Astrocyte (in vitro differentiated cells and primary cell): ENCODE results near the gene DPPA5. TPM values are rescaled to one million over a fixed set of nuclear protein-coding genes. Genes with fewer than 3 reads are reported as not detected.

Experiments
- DNase-seq: peaks from one replicate; pipeline ENCODE4 v3.0.0-alpha.2; 2010; ENCODE audit warnings: low read depth
- FAIRE-seq: peaks from 2 replicates; lab custom pipeline; 2011; peaks lifted over from hg19 to GRCh38; lab: Jason Lieb, UNC
- H2AFZ ChIP-seq: 2 replicates; pipeline ENCODE4 v1.6.0; 2012; ENCODE audit warnings: low read depth, low read length, inconsistent platforms
- H3K27ac ChIP-seq: 2 replicates; pipeline ENCODE4 v1.5.1; 2011; ENCODE audit warnings: low read depth, low read length, inconsistent platforms
- H3K27me3 ChIP-seq: 2 replicates; pipeline ENCODE4 v1.6.0; 2011; ENCODE audit warnings: low read length, inconsistent platforms; ENCODE audit not compliant: insufficient read depth
- H3K36me3 ChIP-seq: 2 replicates; pipeline ENCODE4 v1.5.1; 2011; ENCODE audit warnings: low read length, inconsistent platforms; ENCODE audit not compliant: insufficient read depth
- H3K4me1 ChIP-seq: 2 replicates; pipeline ENCODE4 v1.5.1; 2011; ENCODE audit warnings: low read length, inconsistent platforms; ENCODE audit not compliant: insufficient read depth
- H3K4me2 ChIP-seq: 2 replicates; pipeline ENCODE4 v1.6.0; 2012; ENCODE audit warnings: low read length, inconsistent platforms
- H3K4me3 ChIP-seq: 2 replicates; pipeline ENCODE4 v1.5.1; 2011; ENCODE audit warnings: low read depth, mild to moderate bottlenecking, low read length, inconsistent platforms; ENCODE audit not compliant: insufficient read depth
- H3K79me2 ChIP-seq: 2 replicates; pipeline ENCODE4 v1.6.0; 2012; ENCODE audit warnings: mild to moderate bottlenecking, low read length, inconsistent platforms; ENCODE audit not compliant: insufficient read depth
- H3K9ac ChIP-seq: 2 replicates; pipeline ENCODE4 v1.6.0; 2012; ENCODE audit warnings: mild to moderate bottlenecking, low read length, inconsistent platforms
- H3K9me3 ChIP-seq: 2 replicates; pipeline ENCODE4 v1.5.1; 2012; ENCODE audit warnings: low read depth, mild to moderate bottlenecking, low read length, inconsistent platforms; ENCODE audit not compliant: insufficient read depth
- H4K20me1 ChIP-seq: 2 replicates; pipeline ENCODE4 v1.6.0; 2012; ENCODE audit warnings: low read length, inconsistent platforms; ENCODE audit not compliant: insufficient read depth
- H3K27ac Mint-ChIP-seq: one replicate; pipeline ENCODE4 v1.8.0; 2021; ENCODE audit warnings: mild to moderate bottlenecking, mixed read lengths; ENCODE audit not compliant: unreplicated experiment
- H3K27me3 Mint-ChIP-seq: one replicate; pipeline ENCODE4 v1.8.0; 2021; ENCODE audit warnings: low read depth, mixed read lengths; ENCODE audit not compliant: unreplicated experiment
- H3K36me3 Mint-ChIP-seq: one replicate; pipeline ENCODE4 v1.8.0; 2021; ENCODE audit warnings: low read depth, mixed read lengths; ENCODE audit not compliant: unreplicated experiment
- H3K4me1 Mint-ChIP-seq: one replicate; pipeline ENCODE4 v1.8.0; 2021; ENCODE audit warnings: low read depth, mixed read lengths; ENCODE audit not compliant: unreplicated experiment
- H3K4me3 Mint-ChIP-seq: one replicate; pipeline ENCODE4 v1.8.0; 2021; ENCODE audit warnings: mild to moderate bottlenecking, moderate library complexity, mixed read lengths; ENCODE audit not compliant: unreplicated experiment
- H3K9me3 Mint-ChIP-seq: one replicate; pipeline ENCODE4 v1.8.0; 2021; ENCODE audit warnings: mild to moderate bottlenecking, mixed read lengths; ENCODE audit not compliant: unreplicated experiment
- EZH2 ChIP-seq: IDR thresholded peaks from 2 replicates; pipeline ENCODE4 v1.6.1; 2012; ENCODE audit warnings: mild to moderate bottlenecking, low read length, inconsistent platforms; ENCODE audit not compliant: insufficient read depth
- total RNA-seq: library from RNA; stranded (reverse); gene quantifications from 2 replicates; pipeline ENCODE4 v1.2.1, GENCODE V29; 2021
- TF ChIP-seq, protein P1 (sequence below): IDR thresholded peaks from 2 replicates; pipeline ENCODE4 v1.5.1; 2011; ENCODE audit warnings: low read depth, mild to moderate bottlenecking, inconsistent platforms, low read length, moderate library complexity; ENCODE audit not compliant: insufficient read depth

Gene DPPA5
- total RNA-seq, 1 donor from 2014 or later, result not detected

DNA sequence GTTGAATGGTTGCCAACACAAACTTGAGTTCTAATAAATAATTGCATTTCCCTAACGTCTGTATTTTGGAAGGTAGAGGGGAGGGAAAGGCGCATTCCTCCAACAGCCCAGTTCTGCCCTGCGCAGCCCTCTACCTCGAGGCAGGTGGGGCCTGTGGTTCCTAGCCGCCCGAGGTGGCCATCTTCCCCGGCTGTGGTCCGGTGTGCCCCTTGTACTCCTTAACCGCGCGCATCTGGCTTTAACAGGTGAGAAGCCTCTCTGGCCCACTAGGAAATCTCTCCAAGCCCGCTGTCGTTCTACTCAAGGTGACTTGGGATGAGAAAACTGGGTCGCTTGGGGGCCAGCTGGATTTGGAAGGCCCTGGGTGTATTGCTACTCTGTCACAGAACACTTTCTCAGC, 10.0 kb upstream of the DPPA5 start:
- H3K4me3 Mint-ChIP-seq, result no peak overlapping the region
- no peak overlapping the region for H3K27ac ChIP-seq
- no peaks in the 10 kb centered on the region for H3K36me3 Mint-ChIP-seq
- H3K79me2 ChIP-seq, result no peaks in the 10 kb centered on the region
- H3K9me3 Mint-ChIP-seq, result no peaks in the 10 kb centered on the region
- no peak for FAIRE-seq
- H3K9me3 ChIP-seq, result no peaks in the 10 kb centered on the region
- H3K36me3 ChIP-seq, result no peaks in the 10 kb centered on the region
- no peak overlapping the region for H3K4me3 ChIP-seq
- H3K4me2 ChIP-seq, result no peak overlapping the region
- peaks cover 4% of the 10 kb centered on the region for H3K27me3 Mint-ChIP-seq
- H2AFZ ChIP-seq, result no peak overlapping the region
- H3K27ac Mint-ChIP-seq, result no peak overlapping the region
- no peaks in the 10 kb centered on the region for H4K20me1 ChIP-seq
- H3K4me1 Mint-ChIP-seq, result no peaks in the 10 kb centered on the region
- no peaks in the 10 kb centered on the region for H3K27me3 ChIP-seq
- TF ChIP-seq, protein P1, sequence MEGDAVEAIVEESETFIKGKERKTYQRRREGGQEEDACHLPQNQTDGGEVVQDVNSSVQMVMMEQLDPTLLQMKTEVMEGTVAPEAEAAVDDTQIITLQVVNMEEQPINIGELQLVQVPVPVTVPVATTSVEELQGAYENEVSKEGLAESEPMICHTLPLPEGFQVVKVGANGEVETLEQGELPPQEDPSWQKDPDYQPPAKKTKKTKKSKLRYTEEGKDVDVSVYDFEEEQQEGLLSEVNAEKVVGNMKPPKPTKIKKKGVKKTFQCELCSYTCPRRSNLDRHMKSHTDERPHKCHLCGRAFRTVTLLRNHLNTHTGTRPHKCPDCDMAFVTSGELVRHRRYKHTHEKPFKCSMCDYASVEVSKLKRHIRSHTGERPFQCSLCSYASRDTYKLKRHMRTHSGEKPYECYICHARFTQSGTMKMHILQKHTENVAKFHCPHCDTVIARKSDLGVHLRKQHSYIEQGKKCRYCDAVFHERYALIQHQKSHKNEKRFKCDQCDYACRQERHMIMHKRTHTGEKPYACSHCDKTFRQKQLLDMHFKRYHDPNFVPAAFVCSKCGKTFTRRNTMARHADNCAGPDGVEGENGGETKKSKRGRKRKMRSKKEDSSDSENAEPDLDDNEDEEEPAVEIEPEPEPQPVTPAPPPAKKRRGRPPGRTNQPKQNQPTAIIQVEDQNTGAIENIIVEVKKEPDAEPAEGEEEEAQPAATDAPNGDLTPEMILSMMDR, result no peak
- no peak for TF ChIP-seq EZH2
- H3K4me1 ChIP-seq, result no peaks in the 10 kb centered on the region
- no peak for DNase-seq
- no peak overlapping the region for H3K9ac ChIP-seq

DNA sequence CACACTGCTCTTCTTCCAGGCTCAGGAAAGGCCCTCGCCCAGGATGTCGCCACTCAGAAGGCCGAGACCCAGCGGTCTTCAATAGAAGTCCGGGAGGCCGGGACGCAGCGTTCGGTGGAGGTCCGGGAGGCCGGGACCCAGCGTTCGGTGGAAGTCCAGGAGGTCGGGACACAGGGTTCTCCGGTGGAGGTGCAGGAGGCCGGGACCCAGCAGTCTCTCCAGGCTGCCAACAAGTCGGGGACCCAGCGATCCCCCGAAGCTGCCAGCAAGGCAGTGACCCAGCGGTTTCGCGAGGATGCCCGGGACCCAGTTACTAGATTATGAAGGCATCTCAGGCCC, 9.4 kb upstream of the DPPA5 start:
- H3K27me3 Mint-ChIP-seq, result peaks cover 4% of the 10 kb centered on the region
- no peak for DNase-seq
- no peaks in the 10 kb centered on the region for H3K9me3 Mint-ChIP-seq
- H4K20me1 ChIP-seq, result no peaks in the 10 kb centered on the region
- H2AFZ ChIP-seq, result no peak overlapping the region
- H3K9me3 ChIP-seq, result no peaks in the 10 kb centered on the region
- H3K36me3 ChIP-seq, result no peaks in the 10 kb centered on the region
- H3K79me2 ChIP-seq, result no peaks in the 10 kb centered on the region
- H3K9ac ChIP-seq, result no peak overlapping the region
- no peak overlapping the region for H3K4me3 Mint-ChIP-seq
- FAIRE-seq, result no peak
- TF ChIP-seq, protein P1, result no peak
- no peak for TF ChIP-seq EZH2
- H3K36me3 Mint-ChIP-seq, result no peaks in the 10 kb centered on the region
- no peak overlapping the region for H3K27ac ChIP-seq
- no peaks in the 10 kb centered on the region for H3K27me3 ChIP-seq
- H3K4me1 ChIP-seq, result no peaks in the 10 kb centered on the region
- no peaks in the 10 kb centered on the region for H3K4me1 Mint-ChIP-seq
- no peak overlapping the region for H3K4me2 ChIP-seq
- no peak overlapping the region for H3K4me3 ChIP-seq
- no peak overlapping the region for H3K27ac Mint-ChIP-seq

DNA sequence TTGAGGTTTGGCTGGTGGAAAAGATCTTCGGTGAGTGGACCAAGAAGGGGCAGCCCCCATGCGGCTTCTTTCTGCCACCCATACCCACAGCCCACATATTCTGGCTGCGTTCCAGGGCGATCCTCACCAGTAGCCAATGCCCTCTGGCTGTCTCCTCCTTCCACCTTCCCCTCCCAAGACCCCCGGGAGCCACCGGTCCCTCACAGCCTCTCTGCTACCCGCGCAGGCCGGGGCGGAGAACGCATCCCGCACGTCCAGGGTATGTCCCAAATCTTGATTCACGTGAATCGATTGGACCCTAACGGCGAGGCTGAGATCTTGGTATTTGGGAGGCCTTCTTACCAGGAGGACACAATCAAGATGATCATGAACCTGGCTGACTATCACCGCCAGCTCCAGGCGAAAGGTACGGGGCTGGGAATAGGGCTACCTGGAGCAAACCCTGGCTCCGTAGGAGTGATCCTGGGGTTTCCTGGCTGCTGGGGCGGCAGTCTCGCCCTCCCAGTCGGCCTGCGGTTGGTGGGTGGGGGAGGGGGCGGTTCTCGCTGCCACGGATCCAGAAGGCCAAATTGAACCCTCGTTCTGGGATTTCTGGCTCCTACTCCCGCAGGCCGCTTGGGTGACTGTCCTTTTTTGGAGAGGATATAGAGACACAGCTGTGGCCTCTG, 8.9 kb upstream of the DPPA5 start:
- TF ChIP-seq, protein P1, result no peak
- H3K9me3 Mint-ChIP-seq, result no peaks in the 10 kb centered on the region
- Histone ChIP-seq H3K9ac (no peak overlapping the region), H3K79me2 (no peaks in the 10 kb centered on the region), H2AFZ (no peak overlapping the region), H3K4me1 (no peaks in the 10 kb centered on the region), H3K9me3 (no peaks in the 10 kb centered on the region), H3K27ac (no peak overlapping the region), H3K4me3 (no peak overlapping the region), H3K36me3 (no peaks in the 10 kb centered on the region), H3K4me2 (no peak overlapping the region), H4K20me1 (no peaks in the 10 kb centered on the region), H3K27me3 (no peaks in the 10 kb centered on the region)
- DNase-seq (no peak), FAIRE-seq (no peak)
- no peaks in the 10 kb centered on the region for H3K4me1 Mint-ChIP-seq
- no peak overlapping the region for H3K4me3 Mint-ChIP-seq
- no peak overlapping the region for H3K27ac Mint-ChIP-seq
- peaks cover under 1% of the 10 kb centered on the region for H3K27me3 Mint-ChIP-seq
- no peaks in the 10 kb centered on the region for H3K36me3 Mint-ChIP-seq
